GM19395 (cell line): ENCODE data around the gene PBXIP1.

Experiments used
- ATAC-seq: cut with Tn5 transposase; IDR thresholded peaks from one replicate; pipeline ENCODE4 v1.9.1; 2021; ENCODE audit warnings: mild to moderate bottlenecking, moderate library complexity; ENCODE audit not compliant: unreplicated experiment

Gene PBXIP1

DNA sequence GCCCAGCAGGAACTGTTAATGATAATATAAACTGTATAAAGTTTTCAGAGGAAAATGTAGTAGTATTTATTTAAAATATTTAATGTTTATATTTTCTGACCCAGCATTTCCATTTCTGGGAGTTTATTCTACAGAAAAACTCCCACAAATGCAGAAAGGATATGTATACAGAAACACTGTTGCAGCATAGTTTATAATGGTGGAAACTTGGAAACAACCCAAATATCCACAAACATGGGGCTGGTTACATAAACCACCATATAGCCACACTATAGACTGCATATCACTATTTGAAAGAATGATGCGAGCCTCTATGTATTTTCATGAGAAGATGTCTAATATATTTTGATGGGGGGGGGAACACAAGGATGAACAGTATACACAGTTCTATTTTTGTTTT, 54.3 kb downstream of the PBXIP1 start:
- ATAC-seq, result no peak

DNA sequence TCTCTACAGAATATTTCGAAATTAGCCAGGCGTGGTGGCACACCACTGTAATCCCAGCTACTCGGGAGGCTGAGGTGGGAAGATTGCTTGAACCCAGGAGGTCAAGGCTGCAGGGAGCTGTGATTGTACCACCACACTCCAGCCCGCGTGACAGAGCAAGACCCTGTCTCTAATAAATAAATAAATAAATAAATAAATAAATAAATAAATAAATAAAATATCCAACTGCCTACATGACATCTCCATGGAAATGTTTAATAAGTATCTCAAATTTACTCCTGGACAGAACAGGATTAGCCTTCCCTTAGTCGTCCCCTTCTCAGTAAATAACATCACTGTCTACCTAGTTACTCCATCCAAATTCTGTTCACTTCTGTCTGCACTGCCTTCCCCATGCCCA, 56.9 kb downstream of the PBXIP1 start:
- no peak for ATAC-seq

DNA sequence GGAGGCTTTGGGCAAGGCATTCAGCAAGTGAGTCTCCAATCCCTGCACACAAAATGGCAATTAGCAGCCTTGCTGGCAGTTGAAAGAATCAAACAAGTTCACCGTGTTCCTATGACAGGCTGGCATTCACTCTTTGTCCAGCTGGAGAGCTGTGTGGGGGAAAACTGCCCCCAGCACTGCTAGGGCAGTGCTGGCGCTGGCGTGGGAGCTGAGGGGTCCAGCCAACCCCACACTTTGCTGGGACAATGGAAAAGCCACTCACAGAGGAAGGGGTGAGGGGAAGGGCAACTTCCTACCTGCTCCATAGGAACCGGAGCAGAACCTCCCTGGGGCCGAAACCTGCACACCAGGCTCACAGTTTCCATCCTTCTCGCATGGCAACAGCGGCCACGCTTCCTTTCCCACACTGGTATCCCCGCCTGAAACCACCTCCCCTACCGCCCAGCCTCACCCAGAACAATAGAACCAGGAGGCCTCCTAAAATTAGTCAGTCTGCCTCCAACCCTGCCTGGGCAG, 59.1 kb downstream of the PBXIP1 start:
- ATAC-seq, result no peak

DNA sequence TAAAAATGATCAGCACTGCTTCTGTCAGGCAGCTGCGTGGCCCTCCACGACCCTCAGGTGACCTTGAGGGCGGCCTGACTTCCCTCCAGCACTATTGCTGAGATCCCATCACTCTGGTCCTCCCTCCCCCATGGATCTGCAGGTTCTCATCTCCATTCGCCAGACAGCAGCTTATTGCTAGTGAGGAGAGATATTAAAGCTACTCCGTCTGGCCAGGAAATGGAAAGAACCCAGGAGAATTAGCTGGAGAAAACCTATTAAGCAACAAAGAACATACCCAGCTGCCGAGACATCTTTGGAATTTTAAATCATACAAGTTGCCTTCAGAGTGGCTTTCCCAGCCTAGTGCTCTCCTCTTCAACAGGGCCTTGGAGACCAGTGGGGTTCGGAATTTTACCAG, 60.1 kb downstream of the PBXIP1 start:
- ATAC-seq, result no peak
